ENCODE results near the gene PAPSS2. TPM values are rescaled to one million over a fixed set of nuclear protein-coding genes. Genes with fewer than 3 reads are reported as not detected.

Gene PAPSS2
- total RNA-seq, 1 experiment from 2014 or later = 24.5 TPM

- peaks cover 47 to 55% of the 10 kb centered on the region in 2 experiments for H3K4me1 Mint-ChIP-seq
- no peaks in the 10 kb centered on the region for H3K36me3 Mint-ChIP-seq (ENCODE audit: insufficient read depth in 1 of 3, low read depth in 3 of 3)
These were observed 3.1 kb upstream of the PAPSS2 start for GRCh38 chr10:87656431-87657072.

More at GRCh38 chr10:87656431-87657072, 3.1 kb upstream of the PAPSS2 start:
- Mint-ChIP-seq H3K9me3 (no peaks in the 10 kb centered on the region; a peak in 1 of 5 replicates), H3K27me3 (ENCODE audit: low read depth) (no peaks in the 10 kb centered on the region), H3K4me3 (no peak overlapping the region), H3K27ac (0 out of 7 replicates have a peak overlapping the region, but pooled peaks of 1 of the 3 experiments have one; percentile 1)
- no peak overlapping the region for H2BK20ac ChIP-seq (ENCODE audit: low read depth, low read length, poor library complexity, severe bottlenecking)
- H2BK15ac ChIP-seq (ENCODE audit: low read depth, low read length) = no peak overlapping the region
- no peaks in the 10 kb centered on the region for H3K79me2 ChIP-seq (ENCODE audit: insufficient read depth, low read length)
- no peak overlapping the region for H3K4me2 ChIP-seq (ENCODE audit: insufficient read depth, insufficient read length, low read length)
- H3K56ac ChIP-seq (ENCODE audit: insufficient read length, low read depth, low read length) = no peak overlapping the region
- H3K27ac ChIP-seq (ENCODE audit: insufficient read length, low read depth, low read length) = no peak overlapping the region
- H3K9me3 ChIP-seq (ENCODE audit: control insufficient read depth, low read depth, low read length) = no peaks in the 10 kb centered on the region
- no peak overlapping the region for H4K8ac ChIP-seq (replicated peaks; ENCODE audit: insufficient read length, low read depth, low read length)
- H2BK12ac ChIP-seq (ENCODE audit: insufficient read length, low read depth, low read length) = no peak overlapping the region
- H3K9ac ChIP-seq (ENCODE audit: extremely low read depth, insufficient read length, low read length) = no peak overlapping the region
- peaks cover 7% of the 10 kb centered on the region for H3K23me2 ChIP-seq (ENCODE audit: insufficient read length, low read depth, low read length, poor library complexity, severe bottlenecking)
- H3K27me3 ChIP-seq (ENCODE audit: insufficient read depth, low read length) = no peaks in the 10 kb centered on the region
- no CpG with 5 or more reads among the region's 4 CpGs for WGBS (ENCODE audit: extremely low coverage, insufficient read length, low lambda C conversion rate)
- no peak overlapping the region for H3K4ac ChIP-seq (ENCODE audit: low read depth, low read length)
- no peaks in the 10 kb centered on the region for H4K20me1 ChIP-seq (ENCODE audit: control insufficient read depth, insufficient read depth, insufficient read length)
- DNase-seq = no peak
- no peak overlapping the region for H3K14ac ChIP-seq (ENCODE audit: insufficient read depth, low read length)
- H3T11ph ChIP-seq (ENCODE audit: low read length) = no peak overlapping the region
- no peak overlapping the region for H4K91ac ChIP-seq (ENCODE audit: insufficient read length, low read depth, low read length)
- no peak overlapping the region for H4K5ac ChIP-seq (ENCODE audit: insufficient read length, low read depth, low read length)
- no peak overlapping the region for H3K18ac ChIP-seq (ENCODE audit: insufficient read length, low read depth, low read length)
- no peak overlapping the region for H2AFZ ChIP-seq (ENCODE audit: low read length)
- H2BK120ac ChIP-seq (ENCODE audit: low read depth, low read length, poor library complexity, severe bottlenecking) = no peak overlapping the region
- TF ChIP-seq CTCF (conservative IDR thresholded peaks at IDR 0.05) = peak; percentile 84
- no peak overlapping the region for H2AK5ac ChIP-seq (ENCODE audit: insufficient read length, low read length)
- H3K79me1 ChIP-seq (ENCODE audit: insufficient read depth, low read depth, low read length, poor library complexity, severe bottlenecking) = no peaks in the 10 kb centered on the region
- H3K23ac ChIP-seq (ENCODE audit: insufficient read length, low read depth, low read length) = no peak overlapping the region
- H2BK5ac ChIP-seq (ENCODE audit: insufficient read length, low read length) = no peak overlapping the region
- H3K4me1 ChIP-seq (ENCODE audit: insufficient read depth, low read length) = peaks cover 4% of the 10 kb centered on the region; the same call in 1 of the 2 replicates

All from H9 (cell line).